ENCODE measurements around the gene ADGRL3.

Gene ADGRL3

DNA sequence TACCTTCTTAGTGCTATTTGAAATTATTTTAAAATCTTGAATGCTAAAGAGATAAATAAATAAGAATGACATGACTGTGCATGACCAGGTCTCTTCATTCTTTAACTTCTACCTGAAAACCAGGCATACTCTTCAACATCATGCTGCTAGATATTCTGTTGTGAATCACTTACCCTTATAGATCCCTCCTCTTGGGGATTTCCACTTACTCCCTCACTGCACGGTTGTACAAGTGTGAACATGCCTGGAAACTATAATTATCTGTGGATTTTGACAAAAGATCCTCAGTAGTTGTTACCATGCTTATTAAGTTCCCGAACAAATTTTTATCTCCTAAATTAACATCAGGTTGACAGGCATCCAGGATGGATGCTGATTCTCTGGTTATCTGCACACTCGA lies 54.3 kb downstream of the ADGRL3 start:
- intact Hi-C loops (cut with DNase I): no loop called here

DNA sequence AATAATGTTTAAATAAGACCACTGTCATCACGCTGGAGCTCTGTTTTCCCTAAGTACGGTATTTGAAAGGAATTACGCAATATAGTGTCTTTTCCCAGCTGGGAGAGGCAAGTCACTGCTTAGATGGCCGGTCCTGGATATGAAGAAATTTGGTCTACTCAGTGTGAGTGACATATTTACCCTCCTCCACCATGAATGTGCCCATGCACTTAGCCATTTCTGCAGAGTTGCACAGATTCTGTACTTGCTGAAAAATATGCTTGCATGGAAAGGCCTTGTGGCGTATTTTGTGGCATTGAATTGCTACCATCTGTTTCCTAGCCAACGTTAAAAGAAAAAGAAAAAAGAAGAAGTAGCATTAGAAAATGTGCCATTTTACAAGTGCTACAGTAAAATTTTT lies 73.1 kb downstream of the ADGRL3 start:
- intact Hi-C loops (cut with DNase I): no loop called here
- DNase-seq: no peak

More for the DNA sequence above, 54.3 kb downstream of the ADGRL3 start:
- no peak for DNase-seq

DNA sequence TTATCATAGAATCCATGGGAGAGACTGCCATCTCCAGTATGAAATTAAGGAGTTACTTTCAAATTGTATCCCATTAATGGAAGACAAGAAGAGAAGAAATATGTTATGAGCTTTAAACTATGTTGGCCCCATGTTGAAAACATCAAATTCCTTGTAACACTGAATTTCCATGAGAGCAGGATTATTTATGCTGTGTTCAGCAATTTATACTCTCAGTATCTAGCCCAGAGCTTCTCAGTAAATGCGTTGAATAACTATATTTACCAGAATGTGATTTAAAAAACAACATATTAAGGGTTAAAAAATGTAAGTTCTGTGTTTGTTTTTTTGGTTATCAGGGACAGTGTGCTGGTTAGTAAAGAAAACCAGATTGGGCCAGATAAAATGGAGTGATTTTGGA lies 74.2 kb downstream of the ADGRL3 start:
- DNase-seq: no peak
- intact Hi-C loops (cut with DNase I): no loop called here

DNA sequence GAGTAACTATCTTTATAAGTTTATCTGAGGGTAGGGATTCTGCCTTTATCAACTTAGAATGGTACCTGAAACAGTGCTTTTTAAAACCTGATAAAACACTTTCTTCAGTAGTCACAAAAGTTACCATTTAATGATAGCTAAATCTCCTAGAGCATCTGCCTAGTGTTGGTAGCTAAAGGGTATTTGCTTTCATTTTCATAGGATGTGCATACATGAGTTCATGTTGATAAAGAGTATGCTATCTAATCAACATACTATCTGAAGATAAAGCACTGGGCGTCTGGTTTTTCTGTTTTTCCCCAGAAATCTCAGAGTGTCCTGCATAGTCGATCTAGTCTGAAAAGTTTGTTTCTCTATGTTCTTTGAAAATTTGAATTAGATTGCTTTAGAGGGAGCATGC lies 75.1 kb downstream of the ADGRL3 start:
- no peak for DNase-seq
- intact Hi-C loops (cut with DNase I): no loop called here

DNA sequence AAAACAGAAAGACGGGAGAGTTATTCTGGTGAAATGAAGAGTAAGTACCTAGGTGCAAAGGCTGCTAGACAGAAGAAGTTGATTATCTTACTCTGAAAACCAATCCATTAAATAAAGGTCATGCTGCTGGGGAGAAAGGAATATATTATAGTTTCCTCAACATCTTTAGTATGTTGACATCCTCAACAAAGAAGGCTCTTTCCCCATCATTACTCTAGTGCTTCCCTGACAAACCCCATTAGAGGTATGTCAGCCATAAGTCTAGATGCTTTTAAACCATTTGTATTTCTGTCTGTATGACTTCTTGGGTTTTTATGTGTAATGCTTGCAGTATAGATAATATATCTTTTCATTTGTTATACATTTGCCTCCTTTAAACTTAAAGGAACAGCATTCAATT lies 75.9 kb downstream of the ADGRL3 start:
- intact Hi-C loops (cut with DNase I): no loop called here
- DNase-seq: no peak

DNA sequence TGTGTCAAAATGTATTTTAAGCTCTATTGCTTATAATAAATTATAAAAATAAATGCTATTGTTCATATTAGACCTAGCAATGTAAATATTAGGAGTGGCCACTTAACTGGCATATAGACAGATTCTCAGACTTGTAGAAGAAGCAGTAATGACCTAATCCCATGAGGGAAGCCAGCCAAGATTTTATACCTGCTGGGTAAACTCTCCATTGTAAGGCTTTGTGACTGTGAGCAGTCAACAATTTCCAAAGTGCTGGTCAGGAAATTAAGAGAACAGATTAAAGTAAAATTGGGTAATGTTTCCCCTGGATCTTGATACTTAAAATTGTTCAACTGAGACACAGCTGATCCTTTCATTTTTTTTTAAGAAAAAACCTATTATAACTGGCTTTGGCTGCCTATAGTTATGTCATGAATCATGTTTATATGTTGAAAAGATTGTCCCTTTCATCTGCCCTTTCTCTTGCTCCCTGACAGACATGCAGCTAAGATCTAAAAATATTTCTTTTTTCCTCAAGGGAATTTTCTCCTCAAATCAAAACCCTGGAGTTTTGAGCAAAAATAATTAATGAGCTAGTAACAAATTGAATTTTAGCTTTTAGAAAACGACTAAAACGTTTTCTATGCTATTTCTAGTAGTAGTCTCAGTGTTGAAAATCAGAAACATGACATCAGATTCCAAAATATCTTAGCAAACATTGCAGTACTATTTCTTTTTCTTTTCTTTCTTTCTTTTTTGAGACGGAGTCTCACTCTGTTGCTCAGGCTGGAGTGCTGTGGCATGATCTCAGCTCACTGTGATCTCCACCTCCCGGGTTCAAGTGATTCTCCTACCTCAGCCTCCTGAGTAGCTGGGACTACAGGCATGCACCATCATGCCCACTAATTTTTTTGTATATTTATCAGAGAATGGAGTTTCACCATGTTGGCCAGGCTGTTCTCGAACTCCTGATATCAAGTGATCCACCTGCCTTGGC lies 77.9 kb downstream of the ADGRL3 start:
- DNase-seq: no peak
- intact Hi-C loops (cut with DNase I): no loop called here

DNA sequence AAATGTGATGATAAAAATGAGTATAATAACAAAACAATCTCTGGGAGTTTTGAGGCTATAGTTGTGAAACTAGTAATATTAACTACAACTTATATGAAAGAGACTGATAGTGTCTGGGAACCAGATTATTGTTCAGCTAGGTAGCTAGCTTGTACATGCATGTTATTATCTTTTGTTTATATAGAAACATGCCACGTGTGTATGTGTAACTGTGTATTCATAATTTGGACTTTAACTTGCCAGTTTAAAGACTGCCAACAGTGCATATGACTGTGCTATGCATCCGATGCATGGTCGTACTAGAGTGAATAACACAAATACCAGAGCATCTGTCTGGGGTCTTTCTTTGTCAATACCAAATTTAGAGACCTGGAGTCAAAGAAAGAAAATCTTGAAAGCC lies 92.2 kb downstream of the ADGRL3 start:
- no peak for DNase-seq
- intact Hi-C loops (cut with DNase I): no loop called here

DNA sequence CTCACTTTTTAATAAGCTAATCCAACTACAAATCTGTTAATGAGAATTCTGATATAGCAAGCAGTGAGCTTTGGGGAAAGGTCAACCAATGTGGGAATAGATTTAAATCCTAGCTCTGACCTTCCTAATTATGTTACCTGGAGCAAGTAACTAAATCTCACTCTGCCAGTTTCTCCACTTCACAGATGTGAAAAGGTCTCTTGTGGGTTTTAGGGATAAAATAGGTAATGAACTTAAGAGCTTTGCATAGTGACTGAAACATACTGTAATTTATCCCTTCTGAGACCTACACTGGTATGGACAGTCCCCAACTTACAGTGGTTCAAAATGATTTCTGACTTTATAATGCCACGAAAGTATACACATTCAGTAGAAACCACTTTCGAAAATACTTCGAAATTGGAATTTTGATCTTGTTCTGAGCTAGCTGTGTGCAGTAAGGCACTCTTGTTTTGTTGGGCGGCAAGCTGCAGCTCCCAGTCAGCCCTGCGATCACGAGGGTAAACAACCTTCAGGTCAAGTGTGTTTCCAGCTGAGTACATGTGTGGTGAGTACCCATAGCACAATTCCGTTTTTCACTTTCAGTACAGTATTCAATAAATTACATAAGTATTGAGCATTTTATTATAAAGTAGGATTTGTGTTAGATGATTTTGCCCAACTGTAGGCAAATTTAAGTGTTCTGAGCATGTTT lies 93.7 kb downstream of the ADGRL3 start:
- peak in 1 of 42 donors; percentile 28 for DNase-seq
- intact Hi-C loops (cut with DNase I): no loop called here

DNA sequence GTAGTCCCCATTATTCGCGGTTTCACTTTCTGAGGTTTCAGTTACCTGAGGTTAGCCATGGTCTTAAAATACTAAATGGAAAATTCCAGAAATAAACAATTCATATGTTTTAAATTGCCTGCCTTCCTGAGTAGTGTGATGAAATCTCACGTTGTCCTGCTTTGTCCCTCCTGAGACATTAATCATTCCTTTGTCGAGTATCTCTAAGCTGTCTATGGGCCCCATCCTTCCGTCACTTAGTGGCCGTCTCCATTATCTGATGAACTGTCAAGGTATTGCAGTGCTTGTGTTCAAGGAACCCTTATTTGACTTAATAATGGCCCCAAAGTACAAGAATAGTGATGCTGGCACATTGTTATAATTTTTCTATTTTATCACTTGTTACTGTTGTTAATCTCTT lies 94.8 kb downstream of the ADGRL3 start:
- no peak for DNase-seq
- intact Hi-C loops (cut with DNase I): no loop called here

DNA sequence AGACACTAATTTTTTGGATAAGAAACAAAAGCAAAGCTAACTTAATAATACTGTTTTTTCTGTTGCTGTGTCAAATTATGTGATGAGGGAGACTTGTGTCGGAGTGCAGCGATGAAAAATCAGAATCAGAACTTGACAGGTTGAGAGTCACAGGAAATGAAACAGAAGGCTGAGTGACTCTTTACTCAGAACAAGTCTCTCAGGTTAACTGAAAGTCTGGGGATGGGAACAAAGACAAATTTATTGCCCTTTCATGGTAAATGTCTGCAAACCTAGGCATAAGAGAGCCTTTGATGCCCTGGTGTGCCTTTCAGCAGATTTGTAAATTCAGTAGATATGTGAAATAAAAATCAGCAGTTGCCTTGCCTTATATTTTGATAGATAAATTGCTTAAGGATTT lies 96.0 kb downstream of the ADGRL3 start:
- DNase-seq: peak in 1 of 42 donors; percentile 7
- intact Hi-C loops (cut with DNase I): no loop called here

DNA sequence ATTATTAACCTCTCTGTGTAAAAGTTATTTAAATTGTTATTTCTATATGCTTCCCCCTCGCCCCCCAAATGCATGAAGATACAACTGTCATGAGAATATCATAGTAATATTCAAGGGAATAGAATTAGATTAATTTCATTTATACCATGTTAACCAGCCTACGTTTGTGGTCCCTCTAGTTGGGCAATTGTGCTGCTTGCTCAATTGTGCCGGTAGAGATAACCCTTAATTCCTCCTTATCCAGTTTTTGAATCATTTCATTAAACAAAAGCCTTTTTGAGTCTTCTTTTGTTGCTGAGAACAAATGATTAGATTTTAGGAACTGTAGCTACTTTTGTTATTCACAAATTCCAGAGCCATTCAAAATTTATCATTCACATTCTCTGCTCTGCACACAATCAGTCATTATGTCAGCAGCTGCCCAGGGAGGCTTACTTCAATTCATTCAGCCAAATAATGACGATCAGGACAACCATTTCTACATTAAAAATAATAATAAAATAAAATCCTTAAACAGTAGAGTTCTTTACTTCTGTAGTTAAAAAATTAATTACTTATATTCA lies 98.1 kb downstream of the ADGRL3 start:
- intact Hi-C loops (cut with DNase I): no loop called here
- no peak for DNase-seq

DNA sequence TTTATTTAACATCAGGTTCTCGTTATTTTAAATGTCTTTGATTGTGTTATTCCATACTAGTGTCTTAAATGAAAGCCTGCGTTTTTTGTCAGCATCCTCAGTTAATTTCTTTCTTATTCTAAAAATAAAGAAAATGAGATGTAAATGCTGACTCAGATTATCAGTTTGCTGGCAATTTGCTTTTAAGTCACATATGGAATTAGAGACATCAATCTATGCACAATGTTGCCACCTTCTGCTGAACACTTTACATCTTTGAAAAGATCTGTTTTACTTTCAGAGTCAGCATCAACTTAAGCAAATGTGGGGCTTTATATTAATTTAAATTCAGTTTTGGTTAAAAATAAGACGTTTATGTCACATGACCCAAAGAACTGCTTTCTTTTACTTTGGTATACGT lies 99.2 kb downstream of the ADGRL3 start:
- intact Hi-C loops (cut with DNase I): no loop called here
- DNase-seq: no peak

DNA sequence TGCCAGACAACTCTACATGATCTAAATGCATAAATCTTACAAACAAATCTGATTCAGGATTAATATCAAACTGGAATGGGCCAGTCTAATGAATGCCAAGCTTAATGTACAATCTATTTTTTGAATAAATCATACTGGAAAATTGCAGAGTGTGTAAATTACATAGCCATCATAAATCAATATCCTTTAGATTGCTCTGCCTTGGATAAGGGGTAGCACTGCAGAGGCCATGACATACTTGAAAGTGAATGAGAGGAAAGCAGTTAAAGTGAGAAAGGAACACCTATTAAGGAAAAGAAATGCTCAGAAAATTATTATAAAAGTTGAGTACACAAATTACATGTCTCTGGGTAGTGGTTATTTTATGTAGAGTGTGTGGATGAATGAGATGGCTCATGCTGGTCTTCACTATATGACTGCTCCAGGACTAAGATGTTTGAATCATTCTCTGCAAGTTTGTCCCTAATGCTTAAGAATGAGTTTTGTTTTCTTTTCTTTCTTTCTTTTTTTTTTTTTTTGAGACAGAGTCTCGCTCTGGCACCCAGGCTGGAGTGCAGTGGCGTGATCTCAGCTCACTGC lies 100.2 kb downstream of the ADGRL3 start:
- DNase-seq: no peak
- intact Hi-C loops (cut with DNase I): no loop called here

DNA sequence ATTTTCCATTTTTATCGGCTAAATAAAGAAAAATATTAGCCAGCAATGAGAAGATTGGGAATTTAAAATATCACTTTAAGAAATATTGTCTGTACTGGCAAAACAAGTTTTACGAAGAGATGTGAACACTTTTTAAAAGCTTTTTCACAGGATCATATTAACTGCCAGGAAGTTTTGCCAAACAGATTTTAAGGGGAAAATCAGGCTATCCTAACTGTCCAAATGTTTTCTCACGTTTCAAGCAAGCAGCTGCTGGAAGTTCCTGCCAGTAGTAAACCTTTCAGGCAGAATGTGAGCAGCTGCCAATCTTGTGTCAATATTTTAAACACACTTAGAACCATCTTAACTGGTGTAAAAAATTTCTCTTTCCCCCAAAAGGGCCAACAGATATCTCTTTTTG lies 101.1 kb downstream of the ADGRL3 start:
- intact Hi-C loops (cut with DNase I): no loop called here
- DNase-seq: no peak

DNA sequence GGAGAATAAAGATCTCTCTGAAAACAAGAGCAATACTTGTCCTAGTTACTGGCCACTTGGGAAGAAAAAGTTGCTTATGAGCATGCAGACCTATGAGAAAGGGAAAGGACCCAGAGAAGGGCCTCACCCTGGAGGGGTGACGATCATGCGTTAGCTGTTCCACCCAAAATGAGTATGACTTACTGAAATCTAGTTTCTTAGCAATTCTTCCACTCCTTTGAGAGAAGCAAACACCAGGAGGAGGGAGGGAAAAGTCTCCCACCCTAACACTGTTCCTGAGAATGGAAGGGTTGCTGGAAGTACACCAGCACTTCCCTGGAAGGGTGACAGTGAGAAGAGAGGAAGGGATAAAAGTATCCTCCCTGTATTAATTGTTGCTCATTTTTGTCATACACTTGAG lies 107.9 kb downstream of the ADGRL3 start:
- DNase-seq: no peak
- intact Hi-C loops (cut with DNase I): no loop called here

DNA sequence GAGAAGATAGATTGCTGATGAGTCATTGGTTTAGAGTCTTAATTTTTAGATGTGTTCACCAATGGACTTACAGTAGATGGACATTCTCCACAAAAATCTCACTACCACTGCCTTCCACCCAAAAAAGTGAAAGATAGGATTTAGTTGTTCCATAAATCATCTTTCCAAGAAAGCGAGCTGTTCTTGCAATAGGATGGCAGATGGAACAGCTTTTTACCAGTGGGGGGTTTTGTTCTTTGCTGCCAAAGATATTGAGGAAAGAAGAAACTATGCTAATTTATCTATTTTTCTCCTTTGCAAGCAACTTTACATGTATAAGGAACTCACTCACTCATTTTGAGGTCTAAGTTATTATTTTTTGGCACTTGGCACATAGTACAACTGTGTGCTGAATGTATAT lies 109.5 kb downstream of the ADGRL3 start:
- intact Hi-C loops (cut with DNase I): no loop called here
- DNase-seq: no peak

DNA sequence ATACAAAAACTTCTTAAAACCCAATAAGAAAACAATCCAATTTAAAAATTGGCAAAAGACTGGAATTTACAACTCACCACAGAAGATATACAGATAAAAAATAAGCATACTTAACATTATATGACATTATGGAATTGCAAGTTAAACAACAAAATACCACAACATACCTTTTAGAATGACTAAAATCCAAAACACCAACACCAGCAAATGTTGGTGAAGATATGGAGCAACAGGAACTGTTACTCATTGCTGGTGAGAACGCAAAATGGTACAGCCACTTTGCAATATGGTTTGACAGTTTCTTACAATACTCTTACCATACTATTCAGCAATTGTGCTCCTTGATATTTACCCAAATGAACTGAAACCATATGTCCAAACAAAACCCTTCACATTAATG lies 112.4 kb downstream of the ADGRL3 start:
- intact Hi-C loops (cut with DNase I): no loop called here
- DNase-seq: no peak

DNA sequence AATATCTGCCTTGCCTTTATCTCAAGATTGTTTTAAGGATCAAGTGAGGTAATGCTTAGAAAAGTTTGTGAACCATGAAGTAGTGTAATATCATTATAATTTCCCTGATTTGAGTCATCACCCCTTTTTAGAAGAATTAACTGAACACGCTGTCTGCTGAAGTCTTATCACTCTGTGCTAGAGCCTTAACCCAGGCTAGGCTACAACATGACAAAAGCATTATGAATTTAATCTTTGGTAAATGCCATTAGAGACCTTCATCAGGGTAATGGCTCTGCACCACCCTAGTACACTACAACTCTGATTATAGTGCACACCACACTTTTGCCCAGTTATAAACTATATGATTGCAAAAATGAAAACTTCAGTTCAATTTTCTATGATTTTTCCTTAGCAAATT lies 118.3 kb downstream of the ADGRL3 start:
- DNase-seq: no peak
- intact Hi-C loops (cut with DNase I): no loop called here

DNA sequence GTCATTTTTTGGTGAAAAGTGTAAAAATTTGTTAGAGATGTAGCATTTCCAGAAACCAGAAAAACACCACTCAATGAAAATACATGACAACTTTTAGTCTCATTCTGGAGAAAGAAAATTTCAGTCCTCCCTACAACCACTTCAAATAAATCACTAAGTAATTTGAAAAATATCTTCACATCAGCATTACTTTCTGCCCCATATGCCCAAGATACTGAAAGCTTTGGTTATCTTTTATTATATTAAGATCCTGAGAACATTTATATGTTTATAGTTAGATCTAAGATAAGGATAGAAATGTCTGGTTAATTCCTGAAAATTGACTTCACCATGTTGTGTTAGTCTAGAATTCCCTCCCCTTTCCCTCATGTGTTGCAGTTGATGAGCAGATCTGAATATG lies 119.0 kb downstream of the ADGRL3 start:
- intact Hi-C loops (cut with DNase I): no loop called here
- DNase-seq: no peak

DNA sequence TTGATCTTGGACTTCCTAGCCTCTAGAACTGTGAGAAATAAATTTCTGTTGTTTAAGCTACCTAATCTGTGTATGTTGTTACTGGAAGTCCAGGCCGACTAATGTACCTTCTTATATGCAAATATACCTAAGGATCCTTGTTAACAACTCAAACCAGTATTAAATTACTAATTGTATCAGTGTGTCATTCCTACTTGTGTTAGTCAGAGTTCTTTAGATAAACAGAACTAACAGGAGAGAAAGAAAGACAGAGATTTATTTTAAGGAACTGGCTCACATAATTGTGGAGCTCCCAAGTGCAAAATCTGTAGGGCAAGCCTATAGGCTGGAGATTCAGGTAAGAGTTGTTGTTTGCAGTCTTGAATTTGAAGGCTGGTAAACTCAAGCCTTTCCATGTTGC lies 120.0 kb downstream of the ADGRL3 start:
- intact Hi-C loops (cut with DNase I): no loop called here
- DNase-seq: no peak
